ENCODE measurements around the gene CACNB4.

GRCh38 chr2:152016181-152017120 lies 82.4 kb downstream of the CACNB4 start:
- no peak for TF ChIP-seq CTCF (conservative IDR thresholded peaks at IDR 0.05; ENCODE audit: low read depth, low read length)
- TF ChIP-seq EZH2 (IDR thresholded peaks at IDR 0.05; ENCODE audit: borderline replicate concordance, low read depth, low read length, poor library complexity, severe bottlenecking): no peak

All from A673 (cell line).